Measurements from ENCODE around the gene LAS1L.

- no peak for TF ChIP-seq EZH2 (IDR thresholded peaks at IDR 0.05; ENCODE audit: borderline replicate concordance, low read length)
- TF ChIP-seq, protein P1, sequence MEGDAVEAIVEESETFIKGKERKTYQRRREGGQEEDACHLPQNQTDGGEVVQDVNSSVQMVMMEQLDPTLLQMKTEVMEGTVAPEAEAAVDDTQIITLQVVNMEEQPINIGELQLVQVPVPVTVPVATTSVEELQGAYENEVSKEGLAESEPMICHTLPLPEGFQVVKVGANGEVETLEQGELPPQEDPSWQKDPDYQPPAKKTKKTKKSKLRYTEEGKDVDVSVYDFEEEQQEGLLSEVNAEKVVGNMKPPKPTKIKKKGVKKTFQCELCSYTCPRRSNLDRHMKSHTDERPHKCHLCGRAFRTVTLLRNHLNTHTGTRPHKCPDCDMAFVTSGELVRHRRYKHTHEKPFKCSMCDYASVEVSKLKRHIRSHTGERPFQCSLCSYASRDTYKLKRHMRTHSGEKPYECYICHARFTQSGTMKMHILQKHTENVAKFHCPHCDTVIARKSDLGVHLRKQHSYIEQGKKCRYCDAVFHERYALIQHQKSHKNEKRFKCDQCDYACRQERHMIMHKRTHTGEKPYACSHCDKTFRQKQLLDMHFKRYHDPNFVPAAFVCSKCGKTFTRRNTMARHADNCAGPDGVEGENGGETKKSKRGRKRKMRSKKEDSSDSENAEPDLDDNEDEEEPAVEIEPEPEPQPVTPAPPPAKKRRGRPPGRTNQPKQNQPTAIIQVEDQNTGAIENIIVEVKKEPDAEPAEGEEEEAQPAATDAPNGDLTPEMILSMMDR (conservative IDR thresholded peaks at IDR 0.05 in 1 of 2, IDR thresholded peaks at IDR 0.05 in 1 of 2; ENCODE audit: extremely low read depth in 1 of 2, insufficient read depth in 1 of 2, low read depth in 1 of 2, low read length in 2 of 2): no peak
Observed at GRCh38 chrX:65493431-65493830, 41.2 kb downstream of the LAS1L start.

All from mammary epithelial cell (primary cell).